HepG2 (cell line): ENCODE results near the gene THUMPD1. TPM values are rescaled to one million over a fixed set of nuclear protein-coding genes. Genes with fewer than 3 reads are reported as not detected.

Source experiments
- CC2D1A ChIP-seq: sonication (generic); formaldehyde crosslinking; IDR thresholded peaks from 2 replicates; pipeline ENCODE4 v1.8.1; 2023; ENCODE audit warnings: mild to moderate bottlenecking, missing genetic modification reagents
- CREB1 ChIP-seq, 2 experiments: fragments of 450-650 bp in 1 of 2; IDR thresholded peaks; 2 replicates each; pipeline ENCODE4 v1.6.1; 2016 to 2017; ENCODE audit warnings: control low read depth in 1 of 2, mild to moderate bottlenecking in 1 of 2, missing compliant biosample characterization in 1 of 2, missing genetic modification characterization in 1 of 2
- FLYWCH1 ChIP-seq: sonication (generic); formaldehyde crosslinking; IDR thresholded peaks from 2 replicates; pipeline ENCODE4 v1.8.1; 2023; ENCODE audit warnings: mild to moderate bottlenecking, missing genetic modification reagents
- GFI1 ChIP-seq: sonication (generic); formaldehyde crosslinking; IDR thresholded peaks from 2 replicates; pipeline ENCODE4 v1.5.0; 2020; ENCODE audit warnings: missing genetic modification reagents, mild to moderate bottlenecking, borderline replicate concordance
- HCFC1 ChIP-seq: fragments of 150-350 bp; IDR thresholded peaks from 2 replicates; pipeline ENCODE4 v1.6.1; 2014; ENCODE audit warnings: low read depth, low read length
- MBNL3 ChIP-seq: fragments of 250-450 bp; sonication (Bioruptor Pico); conservative IDR thresholded peaks from 2 replicates; pipeline ENCODE4 v1.8.0; 2022; ENCODE audit warnings: mild to moderate bottlenecking, inconsistent platforms
- SALL1 ChIP-seq: sonication (generic); formaldehyde crosslinking; IDR thresholded peaks from 2 replicates; pipeline ENCODE4 v1.8.0; 2022; ENCODE audit warnings: mild to moderate bottlenecking, missing genetic modification reagents
- SATB2 ChIP-seq: sonication (generic); formaldehyde crosslinking; IDR thresholded peaks from 2 replicates; pipeline ENCODE4 v1.5.0; 2020; ENCODE audit warnings: missing genetic modification reagents
- SMYD3 ChIP-seq: sonication (generic); formaldehyde crosslinking; IDR thresholded peaks from 2 replicates; pipeline ENCODE4 v1.8.1; 2023; ENCODE audit warnings: mild to moderate bottlenecking, missing genetic modification reagents
- THYN1 ChIP-seq: sonication (generic); formaldehyde crosslinking; IDR thresholded peaks from 2 replicates; pipeline ENCODE4 v1.8.1; 2023; ENCODE audit warnings: low read depth, mild to moderate bottlenecking, moderate library complexity, missing genetic modification reagents, borderline replicate concordance
- TRIM24 ChIP-seq: sonication (generic); formaldehyde crosslinking; IDR thresholded peaks from 2 replicates; pipeline ENCODE4 v1.8.0; 2022; ENCODE audit warnings: mild to moderate bottlenecking, missing genetic modification reagents
- U2AF1 ChIP-seq: fragments of 200-400 bp; formaldehyde crosslinking; optimal IDR thresholded peaks from 2 replicates; pipeline ENCODE3; 2017; ENCODE audit warnings: mild to moderate bottlenecking, low read depth, low read length
- ZFP36L2 ChIP-seq: sonication (generic); formaldehyde crosslinking; IDR thresholded peaks from 2 replicates; pipeline ENCODE4 v1.4.0; 2020; ENCODE audit warnings: missing genetic modification reagents
- ZFP37 ChIP-seq: sonication (generic); formaldehyde crosslinking; IDR thresholded peaks from 2 replicates; pipeline ENCODE4 v1.4.0; 2020; ENCODE audit warnings: missing genetic modification reagents, borderline replicate concordance
- ZFP82 ChIP-seq: sonication (generic); formaldehyde crosslinking; IDR thresholded peaks from 2 replicates; pipeline ENCODE4 v1.5.1; 2020; ENCODE audit warnings: mild to moderate bottlenecking, missing genetic modification reagents, borderline replicate concordance
- ZNF879 ChIP-seq: sonication (generic); formaldehyde crosslinking; IDR thresholded peaks from 2 replicates; pipeline ENCODE4 v1.8.1; 2023; ENCODE audit warnings: missing genetic modification reagents
- ZNF891 ChIP-seq: sonication (generic); formaldehyde crosslinking; IDR thresholded peaks from 2 replicates; pipeline ENCODE4 v1.5.0; 2020; ENCODE audit warnings: mild to moderate bottlenecking, missing genetic modification reagents
- polyA plus RNA-seq, 8 experiments: library from polyadenylated mRNA; depleted of rRNA in 3 of 8; stranded (reverse) in 7 of 8; unstranded in 1 of 8; fragments of >200 nt; fragmentation: Illumina TruSeq in 4 of 8; extraction: Trizol in 4 of 8; gene quantifications; 2 replicates each; pipeline versions ENCODE4 v1.2.1 to v1.2.3, GENCODE V29; 2011 to 2016; ENCODE audit warnings: low read depth in 4 of 8, missing spikeins in 1 of 8, mixed read lengths in 1 of 8; ENCODE audit not compliant: insufficient read depth in 1 of 8
- total RNA-seq, 5 experiments: library from RNA; depleted of rRNA; stranded (reverse); fragments of >200 nt; fragmentation: Illumina TruSeq; extraction: Trizol; gene quantifications; 2 replicates each; pipeline ENCODE4 v1.2.3, GENCODE V29; 2016; ENCODE audit warnings: low read depth in 1 of 5
- TF ChIP-seq, protein P1 (sequence below): sonication (generic); formaldehyde crosslinking; IDR thresholded peaks from 2 replicates; pipeline ENCODE4 v1.4.0; 2020; ENCODE audit warnings: missing genetic modification reagents
- TF ChIP-seq, protein P2 (sequence below): sonication (generic); formaldehyde crosslinking; IDR thresholded peaks from 2 replicates; pipeline ENCODE4 v1.8.0; 2022; ENCODE audit warnings: mild to moderate bottlenecking, missing genetic modification reagents, moderate library complexity
- TF ChIP-seq, protein P3 (sequence below): IDR thresholded peaks from 2 replicates; pipeline ENCODE4 v1.6.1; 2016; ENCODE audit warnings: low read depth
- TF ChIP-seq, protein P4 (sequence below): sonication (generic); formaldehyde crosslinking; IDR thresholded peaks from 2 replicates; pipeline ENCODE4 v1.5.1; 2020; ENCODE audit warnings: mild to moderate bottlenecking, moderate library complexity, missing genetic modification reagents
- TF ChIP-seq, protein P5 (sequence below): sonication (generic); formaldehyde crosslinking; IDR thresholded peaks from 2 replicates; pipeline ENCODE4 v1.4.0; 2020; ENCODE audit warnings: mild to moderate bottlenecking, missing genetic modification reagents, borderline replicate concordance

The THUMPD1 gene
- total and polyA plus RNA-seq, 2 of the 13 experiments (the other 11 are each of a cell fraction or from before 2014, with no cell fraction given) = 22.7 to 69.1 TPM

DNA sequence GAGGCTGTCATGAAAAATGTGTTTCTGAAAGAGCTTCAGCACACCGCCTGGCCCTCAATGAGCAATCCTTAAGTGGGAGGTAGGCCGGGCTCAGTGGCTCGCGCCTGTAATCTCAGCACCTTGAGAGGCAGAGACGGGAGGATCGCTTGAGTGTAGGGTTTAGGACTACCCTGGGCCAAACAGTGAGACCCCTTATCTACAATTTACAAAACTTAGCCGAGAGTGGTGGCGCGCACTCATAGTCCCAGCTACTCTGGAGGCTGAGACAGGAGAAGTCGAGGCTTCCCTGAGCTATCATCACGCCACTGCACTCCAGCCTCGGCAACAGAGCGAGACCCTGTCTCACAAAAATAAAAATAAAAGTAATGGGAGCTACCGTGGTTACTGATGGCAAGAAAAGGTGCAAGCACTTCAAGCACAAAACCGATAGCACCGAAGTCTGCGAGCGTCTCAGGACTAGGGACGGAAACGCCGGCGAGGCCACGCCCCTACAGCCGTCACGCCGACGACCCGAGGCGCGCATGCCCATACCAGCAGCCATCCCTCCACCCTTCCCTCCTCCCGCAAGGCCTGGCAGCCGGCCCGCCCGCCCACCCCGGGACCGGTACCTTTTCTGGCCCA, 607 bp downstream of the THUMPD1 start (continued):
- TF ChIP-seq ZNF879 (CRISPR knock-in tag) = no peak
- no peak; the same call in 1 of the 2 replicates for TF ChIP-seq SATB2 (CRISPR knock-in tag)
- TF ChIP-seq, protein P1, sequence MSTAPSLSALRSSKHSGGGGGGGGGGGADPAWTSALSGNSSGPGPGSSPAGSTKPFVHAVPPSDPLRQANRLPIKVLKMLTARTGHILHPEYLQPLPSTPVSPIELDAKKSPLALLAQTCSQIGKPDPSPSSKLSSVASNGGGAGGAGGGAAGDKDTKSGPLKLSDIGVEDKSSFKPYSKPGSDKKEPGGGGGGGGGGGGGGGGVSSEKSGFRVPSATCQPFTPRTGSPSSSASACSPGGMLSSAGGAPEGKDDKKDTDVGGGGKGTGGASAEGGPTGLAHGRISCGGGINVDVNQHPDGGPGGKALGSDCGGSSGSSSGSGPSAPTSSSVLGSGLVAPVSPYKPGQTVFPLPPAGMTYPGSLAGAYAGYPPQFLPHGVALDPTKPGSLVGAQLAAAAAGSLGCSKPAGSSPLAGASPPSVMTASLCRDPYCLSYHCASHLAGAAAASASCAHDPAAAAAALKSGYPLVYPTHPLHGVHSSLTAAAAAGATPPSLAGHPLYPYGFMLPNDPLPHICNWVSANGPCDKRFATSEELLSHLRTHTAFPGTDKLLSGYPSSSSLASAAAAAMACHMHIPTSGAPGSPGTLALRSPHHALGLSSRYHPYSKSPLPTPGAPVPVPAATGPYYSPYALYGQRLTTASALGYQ (CRISPR knock-in tag) = no peak
- TF ChIP-seq, protein P2, sequence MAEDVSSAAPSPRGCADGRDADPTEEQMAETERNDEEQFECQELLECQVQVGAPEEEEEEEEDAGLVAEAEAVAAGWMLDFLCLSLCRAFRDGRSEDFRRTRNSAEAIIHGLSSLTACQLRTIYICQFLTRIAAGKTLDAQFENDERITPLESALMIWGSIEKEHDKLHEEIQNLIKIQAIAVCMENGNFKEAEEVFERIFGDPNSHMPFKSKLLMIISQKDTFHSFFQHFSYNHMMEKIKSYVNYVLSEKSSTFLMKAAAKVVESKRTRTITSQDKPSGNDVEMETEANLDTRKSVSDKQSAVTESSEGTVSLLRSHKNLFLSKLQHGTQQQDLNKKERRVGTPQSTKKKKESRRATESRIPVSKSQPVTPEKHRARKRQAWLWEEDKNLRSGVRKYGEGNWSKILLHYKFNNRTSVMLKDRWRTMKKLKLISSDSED (CRISPR knock-in tag) = no peak
- TF ChIP-seq, protein P3, sequence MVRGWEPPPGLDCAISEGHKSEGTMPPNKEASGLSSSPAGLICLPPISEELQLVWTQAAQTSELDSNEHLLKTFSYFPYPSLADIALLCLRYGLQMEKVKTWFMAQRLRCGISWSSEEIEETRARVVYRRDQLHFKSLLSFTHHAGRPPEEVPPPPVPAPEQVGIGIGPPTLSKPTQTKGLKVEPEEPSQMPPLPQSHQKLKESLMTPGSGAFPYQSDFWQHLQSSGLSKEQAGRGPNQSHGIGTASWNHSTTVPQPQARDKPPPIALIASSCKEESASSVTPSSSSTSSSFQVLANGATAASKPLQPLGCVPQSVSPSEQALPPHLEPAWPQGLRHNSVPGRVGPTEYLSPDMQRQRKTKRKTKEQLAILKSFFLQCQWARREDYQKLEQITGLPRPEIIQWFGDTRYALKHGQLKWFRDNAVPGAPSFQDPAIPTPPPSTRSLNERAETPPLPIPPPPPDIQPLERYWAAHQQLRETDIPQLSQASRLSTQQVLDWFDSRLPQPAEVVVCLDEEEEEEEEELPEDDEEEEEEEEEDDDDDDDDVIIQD (CRISPR knock-in tag) = peak; percentile 18; the same call in 1 of the 2 replicates
- TF ChIP-seq GFI1 = no peak
- TF ChIP-seq SALL1 (CRISPR knock-in tag) = no peak
- TF ChIP-seq CREB1 (IDR thresholded peaks at IDR 0.05) = no peak
- TF ChIP-seq CREB1 (CRISPR knock-in tag; IDR thresholded peaks at IDR 0.05) = no peak
- TF ChIP-seq ZNF891 (CRISPR knock-in tag) = peak; percentile 75; the same call in 1 of the 2 replicates
- no peak for TF ChIP-seq TRIM24 (CRISPR knock-in tag)
- TF ChIP-seq SMYD3 (CRISPR knock-in tag) = no peak; the same call in 1 of the 2 replicates
- TF ChIP-seq ZFP82 = no peak
- no peak for TF ChIP-seq MBNL3 (CRISPR knock-in tag)
- no peak for TF ChIP-seq HCFC1
- peak; percentile 82; the same call in 1 of the 2 replicates for TF ChIP-seq ZFP37 (CRISPR knock-in tag)
- no peak for TF ChIP-seq CC2D1A (CRISPR knock-in tag)
- TF ChIP-seq ZFP36L2 (CRISPR knock-in tag) = no peak
- TF ChIP-seq, protein P4, sequence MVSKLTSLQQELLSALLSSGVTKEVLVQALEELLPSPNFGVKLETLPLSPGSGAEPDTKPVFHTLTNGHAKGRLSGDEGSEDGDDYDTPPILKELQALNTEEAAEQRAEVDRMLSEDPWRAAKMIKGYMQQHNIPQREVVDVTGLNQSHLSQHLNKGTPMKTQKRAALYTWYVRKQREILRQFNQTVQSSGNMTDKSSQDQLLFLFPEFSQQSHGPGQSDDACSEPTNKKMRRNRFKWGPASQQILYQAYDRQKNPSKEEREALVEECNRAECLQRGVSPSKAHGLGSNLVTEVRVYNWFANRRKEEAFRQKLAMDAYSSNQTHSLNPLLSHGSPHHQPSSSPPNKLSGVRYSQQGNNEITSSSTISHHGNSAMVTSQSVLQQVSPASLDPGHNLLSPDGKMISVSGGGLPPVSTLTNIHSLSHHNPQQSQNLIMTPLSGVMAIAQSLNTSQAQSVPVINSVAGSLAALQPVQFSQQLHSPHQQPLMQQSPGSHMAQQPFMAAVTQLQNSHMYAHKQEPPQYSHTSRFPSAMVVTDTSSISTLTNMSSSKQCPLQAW = no peak
- TF ChIP-seq, protein P5, sequence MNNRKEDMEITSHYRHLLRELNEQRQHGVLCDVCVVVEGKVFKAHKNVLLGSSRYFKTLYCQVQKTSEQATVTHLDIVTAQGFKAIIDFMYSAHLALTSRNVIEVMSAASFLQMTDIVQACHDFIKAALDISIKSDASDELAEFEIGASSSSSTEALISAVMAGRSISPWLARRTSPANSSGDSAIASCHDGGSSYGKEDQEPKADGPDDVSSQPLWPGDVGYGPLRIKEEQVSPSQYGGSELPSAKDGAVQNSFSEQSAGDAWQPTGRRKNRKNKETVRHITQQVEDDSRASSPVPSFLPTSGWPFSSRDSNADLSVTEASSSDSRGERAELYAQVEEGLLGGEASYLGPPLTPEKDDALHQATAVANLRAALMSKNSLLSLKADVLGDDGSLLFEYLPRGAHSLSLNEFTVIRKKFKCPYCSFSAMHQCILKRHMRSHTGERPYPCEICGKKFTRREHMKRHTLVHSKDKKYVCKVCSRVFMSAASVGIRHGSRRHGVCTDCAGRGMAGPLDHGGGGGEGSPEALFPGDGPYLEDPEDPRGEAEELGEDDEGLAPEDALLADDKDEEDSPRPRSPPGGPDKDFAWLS (CRISPR knock-in tag) = no peak
- TF ChIP-seq U2AF1 = no peak
- peak; percentile 89; the same call in 1 of the 2 replicates for TF ChIP-seq THYN1 (CRISPR knock-in tag)
- no peak for TF ChIP-seq FLYWCH1
